Activated T-cell treated with anti-CD3 and anti-CD28 coated beads for 24 hours (primary cell): ENCODE data around the gene AJM1.
"Not testable (repeated sequence)": the region's sequence is repeated elsewhere in the genome, so short reads cannot be mapped to it uniquely, and the experiment has no call there.

Source experiments
- DNase-seq: peaks from one replicate; pipeline ENCODE4 v3.0.0-alpha.2; 2020; ENCODE audit warnings: low read depth

Gene AJM1

GRCh38 chr9:136880651-136881050 is 38.4 kb downstream of the AJM1 start:
- no peak for DNase-seq

GRCh38 chr9:136881691-136882108 is 39.4 kb downstream of the AJM1 start:
- DNase-seq, result peak; percentile 56

- peak; percentile 87 for DNase-seq
Measured at GRCh38 chr9:136882109-136882946, 40.0 kb downstream of the AJM1 start.

GRCh38 chr9:136882947-136883283 is 40.6 kb downstream of the AJM1 start:
- not testable (repeated sequence) for DNase-seq

- not testable (repeated sequence) for DNase-seq
Measured at GRCh38 chr9:136883670-136884069, 41.4 kb downstream of the AJM1 start.

GRCh38 chr9:136885950-136886578 is 43.8 kb downstream of the AJM1 start, which contains the start of gene TRAF2:
TSS of gene TRAF2 (plus strand) at chr9:136886516. CDS start at chr9:136898741, 12,225 bp downstream.
- peak; percentile 97 for DNase-seq

GRCh38 chr9:136886610-136887597 is 44.6 kb downstream of the AJM1 start:
- DNase-seq, result no peak

- DNase-seq, result no peak
Measured at GRCh38 chr9:136888454-136888853, 46.2 kb downstream of the AJM1 start.

- DNase-seq, result no peak
Measured at GRCh38 chr9:136889858-136890257, 47.6 kb downstream of the AJM1 start.

- no peak for DNase-seq
Measured at GRCh38 chr9:136890661-136891060, 48.4 kb downstream of the AJM1 start.
